ENCODE measurements around the gene HELT. TPM values are rescaled to one million over a fixed set of nuclear protein-coding genes. Genes with fewer than 3 reads are reported as not detected.

Gene HELT
- total and polyA plus RNA-seq, 10 of the 15 experiments (the other 5 are each of a cell fraction or from before 2014, with no cell fraction given) = not detected

GRCh38 chr4:184980261-184980660, 38.0 kb upstream of the HELT start:
- POLR2A ChIA-PET = no interaction called here
- intact Hi-C loops (cut with micrococcal nuclease; ENCODE audit: unreplicated experiment) = loop anchor here (10.0 kb wide), 1 partner anchor 165 kb away; no protein-coding TSS in a partner anchor
- TF ChIP-seq CBX5 (IDR thresholded peaks at IDR 0.05; ENCODE audit: low read depth) = no peak
- no peak for TF ChIP-seq NR2C1 (IDR thresholded peaks at IDR 0.05)
- TF ChIP-seq MTA3 (IDR thresholded peaks at IDR 0.05; ENCODE audit: borderline replicate concordance, low read length) = no peak
- no peak for TF ChIP-seq E2F8 (IDR thresholded peaks at IDR 0.05; ENCODE audit: low read depth, partially characterized antibody)
- TF ChIP-seq FOXM1 (IDR thresholded peaks at IDR 0.05; ENCODE audit: low read depth, low read length) = no peak
- TF ChIP-seq ZBTB33 (IDR thresholded peaks at IDR 0.05) = no peak
- TF ChIP-seq SUPT20H (IDR thresholded peaks at IDR 0.05; ENCODE audit: borderline replicate concordance, control insufficient read depth, low read depth, low read length) = no peak
- no peak for TF ChIP-seq TCF12 (IDR thresholded peaks at IDR 0.05; ENCODE audit: low read depth, low read length)
- TF ChIP-seq SMC3 (IDR thresholded peaks at IDR 0.05; ENCODE audit: borderline replicate concordance, low read length) = no peak
- TF ChIP-seq, protein P1, sequence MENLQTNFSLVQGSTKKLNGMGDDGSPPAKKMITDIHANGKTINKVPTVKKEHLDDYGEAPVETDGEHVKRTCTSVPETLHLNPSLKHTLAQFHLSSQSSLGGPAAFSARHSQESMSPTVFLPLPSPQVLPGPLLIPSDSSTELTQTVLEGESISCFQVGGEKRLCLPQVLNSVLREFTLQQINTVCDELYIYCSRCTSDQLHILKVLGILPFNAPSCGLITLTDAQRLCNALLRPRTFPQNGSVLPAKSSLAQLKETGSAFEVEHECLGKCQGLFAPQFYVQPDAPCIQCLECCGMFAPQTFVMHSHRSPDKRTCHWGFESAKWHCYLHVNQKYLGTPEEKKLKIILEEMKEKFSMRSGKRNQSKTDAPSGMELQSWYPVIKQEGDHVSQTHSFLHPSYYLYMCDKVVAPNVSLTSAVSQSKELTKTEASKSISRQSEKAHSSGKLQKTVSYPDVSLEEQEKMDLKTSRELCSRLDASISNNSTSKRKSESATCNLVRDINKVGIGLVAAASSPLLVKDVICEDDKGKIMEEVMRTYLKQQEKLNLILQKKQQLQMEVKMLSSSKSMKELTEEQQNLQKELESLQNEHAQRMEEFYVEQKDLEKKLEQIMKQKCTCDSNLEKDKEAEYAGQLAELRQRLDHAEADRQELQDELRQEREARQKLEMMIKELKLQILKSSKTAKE (IDR thresholded peaks at IDR 0.05; ENCODE audit: low read depth, poor library complexity, severe bottlenecking) = no peak
- TF ChIP-seq CREM (IDR thresholded peaks at IDR 0.05; ENCODE audit: low read depth) = no peak
- TF ChIP-seq POLR2A (IDR thresholded peaks at IDR 0.05; ENCODE audit: low read depth, low read length) = no peak
- TF ChIP-seq RELA (IDR thresholded peaks at IDR 0.05; ENCODE audit: borderline replicate concordance, partially characterized antibody) = no peak
- TF ChIP-seq POLR2AphosphoS5 (IDR thresholded peaks at IDR 0.05; ENCODE audit: low read length) = no peak
- TF ChIP-seq IRF4 (IDR thresholded peaks at IDR 0.05; ENCODE audit: low read depth, low read length) = no peak
- TF ChIP-seq, protein P2, sequence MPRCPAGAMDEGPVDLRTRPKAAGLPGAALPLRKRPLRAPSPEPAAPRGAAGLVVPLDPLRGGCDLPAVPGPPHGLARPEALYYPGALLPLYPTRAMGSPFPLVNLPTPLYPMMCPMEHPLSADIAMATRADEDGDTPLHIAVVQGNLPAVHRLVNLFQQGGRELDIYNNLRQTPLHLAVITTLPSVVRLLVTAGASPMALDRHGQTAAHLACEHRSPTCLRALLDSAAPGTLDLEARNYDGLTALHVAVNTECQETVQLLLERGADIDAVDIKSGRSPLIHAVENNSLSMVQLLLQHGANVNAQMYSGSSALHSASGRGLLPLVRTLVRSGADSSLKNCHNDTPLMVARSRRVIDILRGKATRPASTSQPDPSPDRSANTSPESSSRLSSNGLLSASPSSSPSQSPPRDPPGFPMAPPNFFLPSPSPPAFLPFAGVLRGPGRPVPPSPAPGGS (IDR thresholded peaks at IDR 0.05; ENCODE audit: borderline replicate concordance, insufficient read depth, low read depth, low read length, poor library complexity, severe bottlenecking) = no peak
- no peak for TF ChIP-seq CHD2 (IDR thresholded peaks at IDR 0.05; ENCODE audit: borderline replicate concordance, low read depth, low read length)
- no peak for TF ChIP-seq CHD1 (IDR thresholded peaks at IDR 0.05; ENCODE audit: low read depth, low read length)

More at GRCh38 chr4:184980261-184980660, 38.0 kb upstream of the HELT start:
- DNase-seq (ENCODE audit: low read depth, low spot score) (no peak), ATAC-seq (no peak), FAIRE-seq (no peak)
- Histone ChIP-seq H3K9me3 (replicated peaks; ENCODE audit: control insufficient read depth, insufficient read depth, low read length) (no peaks in the 10 kb centered on the region), H3K27me3 (replicated peaks in 1 of 2; ENCODE audit: control insufficient read depth in 2 of 2, insufficient read depth in 2 of 2, low read length in 1 of 2) (peaks cover 0 to 3% of the 10 kb centered on the region in 2 experiments; a peak in 2 of 4 replicates), H3K4me1 (ENCODE audit: control insufficient read depth, insufficient read depth, low read length) (0 out of 2 replicates have a peak, but pooled peaks cover 4% of the 10 kb centered on the region), H3K27ac (ENCODE audit: control insufficient read depth, insufficient read depth) (no peak overlapping the region), H4K20me1 (ENCODE audit: control insufficient read depth, insufficient read depth) (no peaks in the 10 kb centered on the region), H3K79me2 (ENCODE audit: control insufficient read depth, insufficient read depth, low read length) (no peaks in the 10 kb centered on the region), H3K36me3 (ENCODE audit: control insufficient read depth in 2 of 2, insufficient read depth in 2 of 2, low read length in 1 of 2) (no peaks in the 10 kb centered on the region), H2AFZ (ENCODE audit: control insufficient read depth, low read depth, low read length) (no peak overlapping the region), H3K9ac (ENCODE audit: control insufficient read depth, insufficient read depth, low read length) (no peak overlapping the region), H3K4me2 (ENCODE audit: control insufficient read depth, insufficient read depth) (no peak overlapping the region), H3K4me3 (no peak overlapping the region)
- ChIA-PET SMC1A (ENCODE audit: uncharacterized antibody, unreplicated experiment) (no interaction called here), RAD21 (ENCODE audit: unreplicated experiment) (interaction anchor here (0.6 kb wide), 1 partner anchor 194 kb away, joined by 3 read pairs; no protein-coding TSS in a partner anchor), CTCF (interaction anchor here (0.6 kb wide), 1 partner anchor 253 kb away, joined by 3 read pairs; no protein-coding TSS in a partner anchor)
- 11% methylated on average over 6 of the region's 6 CpGs for WGBS (ENCODE audit: insufficient coverage, insufficient replicate concordance, low lambda C conversion rate, missing lambda C conversion rate)
- in situ Hi-C loops (cut with MboI) = loop anchor here (5.0 kb wide), 1 partner anchor 233 kb away; no protein-coding TSS in a partner anchor
- no TSS peak for BruUV-seq (replicated peaks)

Data from GM12878 (cell line).